MM.1S (cell line): ENCODE data around the gene RDH12.

Experiments used
- DNase-seq: peaks from one replicate; pipeline ENCODE4 v3.0.0-alpha.2; 2015
- H2AFZ ChIP-seq: fragments of 300-600 bp; sonication (generic); 2 replicates; pipeline ENCODE4 v1.6.0; 2016; ENCODE audit warnings: antibody characterized with exemption, low read length
- H3F3A ChIP-seq: fragments of 300-600 bp; sonication (generic); 2 replicates; pipeline ENCODE4 v1.6.1; 2016; ENCODE audit warnings: mild to moderate bottlenecking, antibody characterized with exemption, low read length, moderate library complexity, mixed read lengths; ENCODE audit not compliant: insufficient read depth
- H3K27ac ChIP-seq: fragments of 300-600 bp; sonication (generic); 2 replicates; pipeline ENCODE4 v1.5.1; 2016; ENCODE audit warnings: mild to moderate bottlenecking, low read length
- H3K27me3 ChIP-seq: fragments of 300-600 bp; sonication (generic); replicated peaks from 2 replicates; pipeline ENCODE4 v1.6.0; 2016; ENCODE audit warnings: low read length; ENCODE audit not compliant: insufficient read depth
- H3K36me3 ChIP-seq: fragments of 300-600 bp; sonication (generic); replicated peaks from 2 replicates; pipeline ENCODE4 v1.6.1; 2016; ENCODE audit warnings: mild to moderate bottlenecking, low read length, mixed read lengths; ENCODE audit not compliant: insufficient read depth
- H3K4me1 ChIP-seq: fragments of 300-600 bp; sonication (generic); 2 replicates; pipeline ENCODE4 v1.6.1; 2016; ENCODE audit warnings: low read length, mixed read lengths
- H3K4me2 ChIP-seq: fragments of 300-600 bp; sonication (generic); 2 replicates; pipeline ENCODE4 v1.6.0; 2016; ENCODE audit warnings: low read depth, low read length
- H3K4me3 ChIP-seq: fragments of 300-600 bp; sonication (generic); 2 replicates; pipeline ENCODE4 v1.5.1; 2016; ENCODE audit warnings: low read length, mixed read lengths
- H3K79me2 ChIP-seq: fragments of 300-600 bp; sonication (generic); 2 replicates; pipeline ENCODE4 v1.6.1; 2016; ENCODE audit warnings: mixed run types, low read length, mixed read lengths
- H3K9ac ChIP-seq: fragments of 300-600 bp; sonication (generic); 2 replicates; pipeline ENCODE4 v1.6.1; 2016; ENCODE audit warnings: low read length, mixed read lengths
- H3K9me2 ChIP-seq: fragments of 300-600 bp; sonication (generic); replicated peaks from 2 replicates; pipeline ENCODE4 v1.6.1; 2016; ENCODE audit warnings: mild to moderate bottlenecking, low read length, mixed read lengths; ENCODE audit not compliant: insufficient read depth
- H3K9me3 ChIP-seq: fragments of 300-600 bp; sonication (generic); replicated peaks from 2 replicates; pipeline ENCODE4 v1.6.1; 2016; ENCODE audit warnings: mild to moderate bottlenecking, low read length, mixed read lengths; ENCODE audit not compliant: insufficient read depth
- H4K20me1 ChIP-seq: fragments of 300-600 bp; sonication (generic); 2 replicates; pipeline ENCODE4 v1.6.1; 2016; ENCODE audit warnings: mild to moderate bottlenecking, low read length, moderate library complexity, mixed read lengths; ENCODE audit not compliant: insufficient read depth
- CTCF ChIP-seq: fragments of 300-600 bp; sonication (generic); IDR thresholded peaks from 2 replicates; pipeline ENCODE4 v1.5.1; 2016; ENCODE audit warnings: antibody characterized with exemption, low read length, mixed read lengths
- EZH2 ChIP-seq: fragments of 300-600 bp; sonication (generic); optimal IDR thresholded peaks from 2 replicates; pipeline ENCODE3; 2017; ENCODE audit warnings: low read depth, mild to moderate bottlenecking, antibody characterized with exemption, low read length, mixed read lengths
- EZH2phosphoT487 ChIP-seq: fragments of 300-600 bp; sonication (generic); IDR thresholded peaks from 2 replicates; pipeline ENCODE4 v1.6.1; 2018; ENCODE audit warnings: antibody characterized with exemption, low read length

RDH12 gene

GRCh38 chr14:67719866-67720265, 18.2 kb downstream of the RDH12 start:
- Histone ChIP-seq H3K27me3 (no peaks in the 10 kb centered on the region), H2AFZ (no peak overlapping the region), H3K9me2 (no peaks in the 10 kb centered on the region), H3K9me3 (no peaks in the 10 kb centered on the region), H3K27ac (peak overlapping the region; percentile 26; the same call in 1 of the 2 replicates), H3K4me1 (peaks cover 10% of the 10 kb centered on the region), H3K4me3 (no peak overlapping the region), H3K9ac (no peak overlapping the region), H3K79me2 (no peaks in the 10 kb centered on the region), H4K20me1 (no peaks in the 10 kb centered on the region), H3F3A (0 out of 2 replicates have a peak, but pooled peaks cover 5% of the 10 kb centered on the region), H3K4me2 (peak overlapping the region; percentile 19; the same call in 1 of the 2 replicates), H3K36me3 (no peaks in the 10 kb centered on the region)
- DNase-seq, result no peak
- no peak for TF ChIP-seq CTCF
- no peak for TF ChIP-seq EZH2phosphoT487
- no peak for TF ChIP-seq EZH2

- H3K4me2 ChIP-seq, result no peak overlapping the region
- H3K9me2 ChIP-seq, result no peaks in the 10 kb centered on the region
- no peaks in the 10 kb centered on the region for H4K20me1 ChIP-seq
- H3K4me3 ChIP-seq, result no peak overlapping the region
- no peaks in the 10 kb centered on the region for H3K9me3 ChIP-seq
- no peak for DNase-seq
- H3K36me3 ChIP-seq, result no peaks in the 10 kb centered on the region
- no peak overlapping the region for H2AFZ ChIP-seq
- TF ChIP-seq EZH2 (no peak), EZH2phosphoT487 (no peak), CTCF (no peak)
- H3K4me1 ChIP-seq, result peaks cover 10% of the 10 kb centered on the region
- no peak overlapping the region for H3K9ac ChIP-seq
- 0 out of 2 replicates have a peak, but pooled peaks cover 5% of the 10 kb centered on the region for H3F3A ChIP-seq
- no peaks in the 10 kb centered on the region for H3K79me2 ChIP-seq
- H3K27me3 ChIP-seq, result no peaks in the 10 kb centered on the region
- no peak overlapping the region for H3K27ac ChIP-seq
Measured at GRCh38 chr14:67721875-67722274, 20.2 kb downstream of the RDH12 start.

- Histone ChIP-seq H3K27me3 (no peaks in the 10 kb centered on the region), H3K79me2 (no peaks in the 10 kb centered on the region), H3K4me1 (peaks cover 10% of the 10 kb centered on the region), H3K9me2 (no peaks in the 10 kb centered on the region), H3F3A (0 out of 2 replicates have a peak, but pooled peaks cover 5% of the 10 kb centered on the region), H2AFZ (no peak overlapping the region), H3K36me3 (no peaks in the 10 kb centered on the region), H3K9me3 (no peaks in the 10 kb centered on the region), H4K20me1 (no peaks in the 10 kb centered on the region), H3K4me2 (no peak overlapping the region), H3K9ac (no peak overlapping the region), H3K4me3 (no peak overlapping the region), H3K27ac (no peak overlapping the region)
- no peak for DNase-seq
- TF ChIP-seq EZH2phosphoT487 (no peak), CTCF (no peak), EZH2 (no peak)
Measured at GRCh38 chr14:67722293-67722692, 20.6 kb downstream of the RDH12 start.
